Measurements from ENCODE around the gene CREB5. TPM values are rescaled to one million over a fixed set of nuclear protein-coding genes. Genes with fewer than 3 reads are reported as not detected.

Gene CREB5
- total RNA-seq, 1 donor from 2014 or later: 4.6 TPM

- Mint-ChIP-seq H3K4me1 (ENCODE audit: low read depth) (no peaks in the 10 kb centered on the region), H3K27ac (no peak overlapping the region), H3K9me3 (ENCODE audit: low read depth) (no peaks in the 10 kb centered on the region), H3K36me3 (ENCODE audit: insufficient read depth) (no peaks in the 10 kb centered on the region), H3K4me3 (ENCODE audit: low read depth) (no peak overlapping the region), H3K27me3 (peaks cover 37% of the 10 kb centered on the region)
- no peak for DNase-seq (ENCODE audit: low spot score, unreplicated experiment)
- TF ChIP-seq CTCF (IDR thresholded peaks at IDR 0.05; ENCODE audit: unreplicated experiment): no peak
These were observed 97.7 kb downstream of the CREB5 start for GRCh38 chr7:28510026-28510369.

GRCh38 chr7:28512668-28513440 is 100.5 kb downstream of the CREB5 start:
- no peak for TF ChIP-seq CTCF (IDR thresholded peaks at IDR 0.05; ENCODE audit: unreplicated experiment)
- no peaks in the 10 kb centered on the region for H3K36me3 Mint-ChIP-seq (ENCODE audit: insufficient read depth)
- no peaks in the 10 kb centered on the region for H3K4me1 Mint-ChIP-seq (ENCODE audit: low read depth)
- DNase-seq (ENCODE audit: low spot score, unreplicated experiment): no peak
- H3K9me3 Mint-ChIP-seq (ENCODE audit: low read depth): no peaks in the 10 kb centered on the region
- peaks cover 49% of the 10 kb centered on the region for H3K27me3 Mint-ChIP-seq
- no peak overlapping the region for H3K4me3 Mint-ChIP-seq (ENCODE audit: low read depth)
- no peak overlapping the region for H3K27ac Mint-ChIP-seq

GRCh38 chr7:28516390-28517172 is 104.3 kb downstream of the CREB5 start:
- no peaks in the 10 kb centered on the region for H3K9me3 Mint-ChIP-seq (ENCODE audit: low read depth)
- H3K36me3 Mint-ChIP-seq (ENCODE audit: insufficient read depth): no peaks in the 10 kb centered on the region

GRCh38 chr7:28517206-28517605 is 104.9 kb downstream of the CREB5 start:
- no peak for TF ChIP-seq CTCF (IDR thresholded peaks at IDR 0.05; ENCODE audit: unreplicated experiment)
- Mint-ChIP-seq H3K27ac (no peak overlapping the region), H3K27me3 (peaks cover 72% of the 10 kb centered on the region), H3K36me3 (ENCODE audit: insufficient read depth) (no peaks in the 10 kb centered on the region), H3K9me3 (ENCODE audit: low read depth) (no peaks in the 10 kb centered on the region), H3K4me1 (ENCODE audit: low read depth) (no peaks in the 10 kb centered on the region), H3K4me3 (ENCODE audit: low read depth) (no peak overlapping the region)
- DNase-seq (ENCODE audit: low spot score, unreplicated experiment): no peak

More at GRCh38 chr7:28516390-28517172, 104.3 kb downstream of the CREB5 start:
- Mint-ChIP-seq H3K27me3 (peaks cover 77% of the 10 kb centered on the region), H3K27ac (no peak overlapping the region), H3K4me1 (ENCODE audit: low read depth) (no peaks in the 10 kb centered on the region), H3K4me3 (ENCODE audit: low read depth) (no peak overlapping the region)
- no peak for TF ChIP-seq CTCF (IDR thresholded peaks at IDR 0.05; ENCODE audit: unreplicated experiment)
- no peak for DNase-seq (ENCODE audit: low spot score, unreplicated experiment)

GRCh38 chr7:28517606-28518005 is 105.3 kb downstream of the CREB5 start:
- H3K9me3 Mint-ChIP-seq (ENCODE audit: low read depth): no peaks in the 10 kb centered on the region
- peaks cover 68% of the 10 kb centered on the region for H3K27me3 Mint-ChIP-seq
- no peak overlapping the region for H3K4me3 Mint-ChIP-seq (ENCODE audit: low read depth)
- TF ChIP-seq CTCF (IDR thresholded peaks at IDR 0.05; ENCODE audit: unreplicated experiment): no peak
- H3K36me3 Mint-ChIP-seq (ENCODE audit: insufficient read depth): no peaks in the 10 kb centered on the region
- H3K27ac Mint-ChIP-seq: no peak overlapping the region
- DNase-seq (ENCODE audit: low spot score, unreplicated experiment): no peak
- no peaks in the 10 kb centered on the region for H3K4me1 Mint-ChIP-seq (ENCODE audit: low read depth)

Measured in progenitor cell of endocrine pancreas (in vitro differentiated cells).